Tibial nerve (tissue), 4 donors: ENCODE data around the gene SLC40A1.

ENCODE experiments used
- CTCF ChIP-seq, 5 experiments: fragments of 200-600 bp in 3 of 5; fragments of 450-650 bp in 2 of 5; sonication (generic) in 3 of 5; IDR thresholded peaks; one replicate each; pipeline ENCODE4 v1.5.1; 2016 to 2019; ENCODE audit warnings: antibody characterized with exemption in 5 of 5, mild to moderate bottlenecking in 3 of 5, moderate library complexity in 2 of 5
- EP300 ChIP-seq, 2 donors: sonication (generic); formaldehyde crosslinking; IDR thresholded peaks; one replicate each; pipeline ENCODE4 v1.6.1; 2017; ENCODE audit warnings: antibody characterized with exemption in 2 of 2, mild to moderate bottlenecking in 1 of 2

- TF ChIP-seq EP300 (IDR thresholded peaks at IDR 0.05) (no peak), CTCF (IDR thresholded peaks at IDR 0.05) (no peak)
These were observed 21.6 kb upstream of the SLC40A1 start for GRCh38 chr2:189602233-189602632.
